ENCODE data around the gene APLP2.
"Not testable (repeated sequence)": the region's sequence is repeated elsewhere in the genome, so short reads cannot be mapped to it uniquely, and the experiment has no call there.

The APLP2 gene
- long read RNA-seq, donor 1, transcript APLP2-210 (16 exons, 2,530 nt), result major isoform, 24 of 214 reads
- long read RNA-seq, donor 1, transcript APLP2-215 (3 exons, 1,322 nt), result minor isoform, 6 of 214 reads
- long read RNA-seq, donor 1, partial matches to known transcripts, result 174 of 214 reads
- long read RNA-seq, donor 1, other reads (novel, unspliced or antisense), result 0 of 214 reads
- long read RNA-seq, donor 2, transcript APLP2-210 (16 exons, 2,530 nt), result major isoform, 12 of 105 reads
- long read RNA-seq, donor 2, partial matches to known transcripts, result 82 of 105 reads
- long read RNA-seq, donor 2, other reads (novel, unspliced or antisense), result 0 of 105 reads
- long read RNA-seq, donor 3, transcript APLP2-210 (16 exons, 2,530 nt), result major isoform, 10 of 171 reads
- long read RNA-seq, donor 3, partial matches to known transcripts, result 150 of 171 reads
- long read RNA-seq, donor 3, other reads (novel, unspliced or antisense), result 0 of 171 reads
- long read RNA-seq, donor 4, transcript APLP2-210 (16 exons, 2,530 nt), result major isoform, 15 of 232 reads
- long read RNA-seq, donor 4, transcript APLP2-215 (3 exons, 1,322 nt), result minor isoform, 12 of 232 reads
- long read RNA-seq, donor 4, transcript APLP2-207 (2 exons, 1,590 nt), result minor isoform, 5 of 232 reads
- long read RNA-seq, donor 4, partial matches to known transcripts, result 194 of 232 reads
- long read RNA-seq, donor 4, other reads (novel, unspliced or antisense), result 0 of 232 reads
- long read RNA-seq, donor 5, transcript APLP2-210 (16 exons, 2,530 nt), result major isoform, 33 of 230 reads
- long read RNA-seq, donor 5, transcript APLP2-207 (2 exons, 1,590 nt), result minor isoform, 5 of 230 reads
- long read RNA-seq, donor 5, transcript APLP2-203 (17 exons, 3,270 nt), result minor isoform, 10 of 230 reads
- long read RNA-seq, donor 5, transcript APLP2-215 (3 exons, 1,322 nt), result minor isoform, 5 of 230 reads
- long read RNA-seq, donor 5, partial matches to known transcripts, result 175 of 230 reads
- long read RNA-seq, donor 5, other reads (novel, unspliced or antisense), result 0 of 230 reads
- long read RNA-seq, donor 6, transcript APLP2-218 (2 exons, 584 nt), result minor isoform, 6 of 256 reads
- long read RNA-seq, donor 6, transcript APLP2-210 (16 exons, 2,530 nt), result major isoform, 9 of 256 reads
- long read RNA-seq, donor 6, partial matches to known transcripts, result 231 of 256 reads
- long read RNA-seq, donor 6, other reads (novel, unspliced or antisense), result 0 of 256 reads
- long read RNA-seq, donor 7, transcript APLP2-207 (2 exons, 1,590 nt), result minor isoform, 6 of 301 reads
- long read RNA-seq, donor 7, transcript APLP2-215 (3 exons, 1,322 nt), result minor isoform, 6 of 301 reads
- long read RNA-seq, donor 7, transcript APLP2-210 (16 exons, 2,530 nt), result major isoform, 16 of 301 reads
- long read RNA-seq, donor 7, partial matches to known transcripts, result 272 of 301 reads
- long read RNA-seq, donor 7, other reads (novel, unspliced or antisense), result 0 of 301 reads
- long read RNA-seq, donor 8, transcript APLP2-207 (2 exons, 1,590 nt), result minor isoform, 8 of 303 reads
- long read RNA-seq, donor 8, transcript APLP2-215 (3 exons, 1,322 nt), result minor isoform, 7 of 303 reads
- long read RNA-seq, donor 8, transcript APLP2-210 (16 exons, 2,530 nt), result major isoform, 16 of 303 reads
- long read RNA-seq, donor 8, transcript APLP2-203 (17 exons, 3,270 nt), result minor isoform, 7 of 303 reads
- long read RNA-seq, donor 8, partial matches to known transcripts, result 263 of 303 reads
- long read RNA-seq, donor 8, other reads (novel, unspliced or antisense), result 0 of 303 reads

- DNase-seq, result peak; percentile 95
These were observed at the start of gene APLP2 for GRCh38 chr11:130069659-130070108. Gene APLP2 (plus strand): TSS chr11:130069894. CDS start chr11:130069978, 84 bp downstream.

GRCh38 chr11:130020323-130020722 is 49.4 kb upstream of the APLP2 start:
- DNase-seq, result no peak

- not testable (repeated sequence) for DNase-seq
These were observed 48.1 kb upstream of the APLP2 start for GRCh38 chr11:130021606-130022005.

- no peak for DNase-seq
These were observed 46.9 kb upstream of the APLP2 start for GRCh38 chr11:130022799-130023198.

GRCh38 chr11:130023204-130023603 is 46.5 kb upstream of the APLP2 start:
- no peak for DNase-seq

GRCh38 chr11:130024361-130024760 is 45.3 kb upstream of the APLP2 start:
- DNase-seq, result no peak

GRCh38 chr11:130025371-130025770 is 44.3 kb upstream of the APLP2 start:
- no peak for DNase-seq

GRCh38 chr11:130029137-130029536 is 40.6 kb upstream of the APLP2 start:
- DNase-seq, result no peak

GRCh38 chr11:130031056-130031455 is 38.6 kb upstream of the APLP2 start:
- no peak for DNase-seq

- DNase-seq, result no peak
These were observed 37.7 kb upstream of the APLP2 start for GRCh38 chr11:130031945-130032344.

GRCh38 chr11:130032931-130033330 is 36.8 kb upstream of the APLP2 start:
- DNase-seq, result no peak

GRCh38 chr11:130034236-130034635 is 35.5 kb upstream of the APLP2 start:
- no peak for DNase-seq

- DNase-seq, result no peak
These were observed 32.6 kb upstream of the APLP2 start for GRCh38 chr11:130037058-130037457.

GRCh38 chr11:130037881-130038585 is 31.7 kb upstream of the APLP2 start:
- no peak for DNase-seq

- no peak for DNase-seq
These were observed 29.3 kb upstream of the APLP2 start for GRCh38 chr11:130040281-130040940.

- no peak for DNase-seq
These were observed 27.6 kb upstream of the APLP2 start for GRCh38 chr11:130042093-130042591.

- no peak for DNase-seq
These were observed 26.1 kb upstream of the APLP2 start for GRCh38 chr11:130043575-130043974.

- no peak for DNase-seq
These were observed 22.6 kb upstream of the APLP2 start for GRCh38 chr11:130047141-130047540.

GRCh38 chr11:130049328-130049771 is 20.3 kb upstream of the APLP2 start:
- DNase-seq, result no peak

GRCh38 chr11:130050257-130050656 is 19.4 kb upstream of the APLP2 start:
- DNase-seq, result no peak
